WI38 (cell line): ENCODE data around the gene EFNA4.

Experiments
- H3K4me3 ChIP-seq: 2 replicates; pipeline ENCODE4 v1.5.1; 2011; ENCODE audit warnings: low read depth, mild to moderate bottlenecking, control low read depth, low read length
- TF ChIP-seq, protein P1 (sequence below): IDR thresholded peaks from 2 replicates; pipeline ENCODE4 v1.5.1; 2012; ENCODE audit warnings: low read depth, mild to moderate bottlenecking, control low read depth, low read length

EFNA4 gene

DNA sequence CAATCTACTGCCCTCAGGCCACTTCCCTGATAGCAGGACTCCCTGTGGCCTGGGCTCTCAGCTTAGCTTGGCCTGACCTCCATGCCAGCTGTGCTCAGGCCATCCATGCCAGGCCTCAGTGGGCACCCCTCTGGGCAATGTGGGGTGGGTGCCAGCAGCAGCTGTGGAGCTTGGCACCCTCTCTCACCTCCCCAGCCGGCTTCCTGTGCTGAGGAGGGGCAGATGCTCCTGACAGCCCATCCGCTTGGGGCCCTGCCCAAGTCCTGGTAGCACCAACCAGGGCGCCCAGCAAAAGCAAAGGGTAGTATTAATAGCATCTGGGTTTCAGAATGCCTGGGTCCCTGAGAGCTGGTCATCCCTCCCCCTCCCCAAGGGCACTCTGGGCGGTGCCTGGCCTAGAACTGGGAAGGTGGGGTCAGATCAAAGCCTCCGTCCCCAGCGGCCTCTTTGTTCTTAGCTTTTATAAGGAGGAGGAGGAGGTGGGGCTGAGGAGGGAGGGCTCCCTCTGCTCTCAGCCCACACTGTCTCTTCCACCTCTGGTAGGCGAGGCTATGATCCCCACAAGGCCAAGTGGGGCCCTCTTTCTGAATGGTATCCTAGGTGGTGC lies 6.1 kb downstream of the EFNA4 start:
- TF ChIP-seq, protein P1, sequence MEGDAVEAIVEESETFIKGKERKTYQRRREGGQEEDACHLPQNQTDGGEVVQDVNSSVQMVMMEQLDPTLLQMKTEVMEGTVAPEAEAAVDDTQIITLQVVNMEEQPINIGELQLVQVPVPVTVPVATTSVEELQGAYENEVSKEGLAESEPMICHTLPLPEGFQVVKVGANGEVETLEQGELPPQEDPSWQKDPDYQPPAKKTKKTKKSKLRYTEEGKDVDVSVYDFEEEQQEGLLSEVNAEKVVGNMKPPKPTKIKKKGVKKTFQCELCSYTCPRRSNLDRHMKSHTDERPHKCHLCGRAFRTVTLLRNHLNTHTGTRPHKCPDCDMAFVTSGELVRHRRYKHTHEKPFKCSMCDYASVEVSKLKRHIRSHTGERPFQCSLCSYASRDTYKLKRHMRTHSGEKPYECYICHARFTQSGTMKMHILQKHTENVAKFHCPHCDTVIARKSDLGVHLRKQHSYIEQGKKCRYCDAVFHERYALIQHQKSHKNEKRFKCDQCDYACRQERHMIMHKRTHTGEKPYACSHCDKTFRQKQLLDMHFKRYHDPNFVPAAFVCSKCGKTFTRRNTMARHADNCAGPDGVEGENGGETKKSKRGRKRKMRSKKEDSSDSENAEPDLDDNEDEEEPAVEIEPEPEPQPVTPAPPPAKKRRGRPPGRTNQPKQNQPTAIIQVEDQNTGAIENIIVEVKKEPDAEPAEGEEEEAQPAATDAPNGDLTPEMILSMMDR = no peak
- H3K4me3 ChIP-seq = no peak overlapping the region

DNA sequence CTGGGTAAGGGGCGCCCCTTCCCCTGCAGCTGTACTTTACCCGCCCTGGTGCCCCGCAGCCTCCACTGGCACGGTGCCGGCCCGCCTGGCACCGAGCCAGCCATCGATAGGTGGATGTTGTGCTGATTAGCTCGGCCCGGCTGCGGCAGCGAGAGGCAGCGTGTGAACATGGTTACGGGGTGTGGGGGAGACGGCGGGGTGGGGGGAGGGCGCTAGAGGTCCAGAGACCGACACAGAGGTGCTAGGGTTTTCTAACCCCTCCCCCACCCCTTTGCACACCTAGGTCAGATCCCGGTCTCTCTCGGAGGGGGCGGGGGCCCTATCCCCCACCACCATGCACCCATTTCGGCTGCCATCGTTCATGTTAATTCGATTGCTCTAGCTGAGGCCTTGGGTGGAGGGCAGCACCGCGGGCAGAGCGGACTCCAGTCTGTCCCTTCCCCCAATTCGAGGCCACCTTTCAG lies 6.7 kb downstream of the EFNA4 start:
- H3K4me3 ChIP-seq = no peak overlapping the region
- TF ChIP-seq, protein P1 = no peak

DNA sequence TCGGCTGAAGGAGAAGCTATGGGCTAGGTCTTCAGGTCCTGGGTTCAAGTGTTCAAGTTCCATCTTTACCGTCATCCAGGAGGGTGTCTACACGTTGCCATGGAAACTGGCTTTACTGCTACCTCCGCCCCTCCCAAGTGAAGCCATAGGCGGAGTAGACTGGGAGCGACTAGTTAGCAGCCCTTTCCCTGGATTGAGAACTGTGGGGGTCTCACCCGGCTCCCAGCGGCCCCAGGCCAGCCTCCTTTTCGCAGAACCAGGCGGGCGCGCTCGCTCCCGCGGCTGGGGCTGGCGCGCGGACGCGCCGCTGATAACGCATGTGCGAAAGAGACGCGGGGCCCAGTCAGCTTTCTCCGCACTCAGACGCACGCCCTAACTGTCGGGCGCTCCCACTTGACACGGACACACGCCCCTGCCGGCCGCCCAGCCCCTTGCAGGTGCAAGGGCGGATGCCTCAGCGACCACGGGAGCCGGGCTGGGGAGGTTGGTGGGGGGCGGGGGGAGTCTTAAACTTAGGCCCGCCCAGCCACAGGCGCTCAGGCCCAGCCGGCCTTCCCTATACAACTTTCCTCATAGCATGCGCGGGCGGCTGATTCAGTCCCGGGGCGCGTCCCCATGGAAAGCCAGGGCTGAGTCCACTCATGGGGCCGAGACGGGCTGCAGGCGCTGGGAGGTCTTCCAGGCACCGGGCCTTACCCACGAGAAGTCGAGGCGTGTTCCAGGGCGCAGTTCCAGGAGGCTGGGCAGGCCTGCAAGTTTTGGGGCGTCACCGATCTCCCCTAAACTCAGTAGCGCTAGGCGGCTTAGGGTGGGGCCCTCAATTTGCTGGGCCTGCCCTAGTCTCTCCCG lies 7.4 kb downstream of the EFNA4 start:
- H3K4me3 ChIP-seq = peak overlapping the region; percentile 42
- TF ChIP-seq, protein P1 = peak; percentile 21; the same call in 1 of the 2 replicates

DNA sequence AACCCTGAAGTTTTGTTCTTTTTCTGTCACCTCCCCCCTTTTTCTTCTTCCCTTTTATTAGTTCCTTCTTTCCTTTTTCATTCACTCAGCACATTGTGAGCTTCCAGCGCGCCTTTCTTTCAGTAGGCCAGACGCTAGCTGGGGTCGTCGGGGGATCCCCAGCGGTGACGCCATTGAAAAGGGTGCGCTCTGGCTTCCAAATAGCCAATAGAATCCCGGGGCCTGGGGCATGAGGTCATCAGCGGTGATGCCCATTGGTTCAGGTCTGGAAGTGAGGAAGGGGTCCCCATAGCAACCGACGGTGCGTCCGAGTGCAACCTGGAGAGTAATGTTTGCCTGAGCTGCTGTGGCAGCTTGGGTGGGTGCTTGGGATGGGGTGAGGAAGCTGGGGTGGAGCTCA lies 8.2 kb downstream of the EFNA4 start:
- TF ChIP-seq, protein P1 = no peak

DNA sequence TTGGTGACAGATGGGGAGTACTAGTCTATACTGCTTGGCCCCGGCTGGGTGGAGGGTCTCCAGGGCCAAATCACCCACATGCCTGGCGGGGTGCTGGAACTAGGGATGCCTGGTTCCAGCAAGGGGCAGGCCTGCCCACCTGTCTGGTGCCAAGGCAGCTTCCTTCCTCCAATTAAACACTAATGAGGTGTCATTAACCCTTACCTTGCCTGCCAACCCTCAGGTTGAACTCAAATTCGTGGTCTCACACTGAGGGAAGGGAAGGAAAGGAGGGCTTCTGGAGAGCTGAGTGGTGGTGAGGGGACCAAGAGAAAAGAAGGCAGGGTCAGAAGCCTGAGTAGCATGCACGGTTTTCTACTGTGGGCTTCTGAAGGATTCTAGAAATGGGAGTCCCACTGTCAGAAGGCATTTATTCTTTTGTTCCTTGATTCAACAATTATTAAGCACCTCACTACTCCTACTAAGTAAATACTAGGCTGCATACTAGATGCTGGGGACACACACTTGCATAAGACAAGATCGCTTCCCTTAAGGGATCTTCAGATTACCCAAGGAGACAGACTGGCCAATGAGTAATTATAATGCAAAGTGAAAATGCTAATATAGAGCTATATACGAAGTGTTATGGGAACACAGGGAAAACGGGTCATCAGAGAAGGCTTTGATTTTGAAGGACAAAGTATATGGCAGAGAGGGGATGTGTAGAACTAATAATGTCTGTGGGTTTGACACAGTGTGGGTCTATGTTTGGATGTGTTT lies 9.2 kb downstream of the EFNA4 start:
- H3K4me3 ChIP-seq = no peak overlapping the region
- TF ChIP-seq, protein P1 = no peak

More for the DNA sequence above, 8.2 kb downstream of the EFNA4 start:
- no peak overlapping the region for H3K4me3 ChIP-seq

DNA sequence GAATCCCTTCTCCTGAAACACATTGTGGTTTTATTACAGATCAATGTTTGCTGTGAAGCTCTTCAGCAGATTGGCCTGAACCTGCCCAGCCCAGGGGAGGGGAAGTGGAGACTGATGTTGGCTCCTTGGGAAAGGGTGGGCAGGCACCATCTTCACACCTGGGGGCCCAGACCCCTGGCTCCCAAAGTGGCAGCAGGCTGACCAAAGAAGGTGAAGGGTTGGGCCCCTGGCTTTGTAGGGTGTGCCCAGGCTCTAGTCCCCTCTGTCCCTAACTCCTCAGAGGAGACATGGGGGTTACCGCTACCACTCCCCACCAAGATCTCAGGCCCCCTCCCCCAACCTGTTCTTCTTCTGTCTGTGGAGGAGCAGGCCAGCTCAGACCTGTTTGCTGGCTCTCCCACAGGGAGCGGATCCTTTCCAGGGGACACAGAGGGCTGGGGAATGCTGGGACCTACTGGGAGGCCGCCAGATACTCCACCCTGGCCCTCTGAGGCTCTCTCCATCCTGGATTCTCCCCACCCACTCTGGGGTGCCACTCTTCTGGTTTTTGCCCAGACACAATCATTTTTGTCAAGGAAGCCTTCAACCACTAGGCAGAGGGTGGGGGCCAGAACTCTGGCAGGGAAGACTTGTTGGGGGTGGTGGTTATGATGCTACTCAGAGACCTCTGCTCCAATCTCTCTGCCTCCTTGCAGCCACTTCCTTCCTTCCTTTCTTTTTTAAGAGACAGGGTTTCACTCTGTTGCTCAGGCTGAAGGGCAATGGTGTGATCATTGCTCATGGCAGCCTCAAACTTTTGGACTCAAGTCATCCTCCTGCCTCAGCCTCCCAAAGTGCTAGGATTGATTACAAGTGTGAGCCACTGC lies 10.1 kb downstream of the EFNA4 start:
- TF ChIP-seq, protein P1 = no peak
- H3K4me3 ChIP-seq = no peak overlapping the region
